Peyer's patch (tissue), 4 donors: ENCODE data around the gene SYT7. TPM values are rescaled to one million over a fixed set of nuclear protein-coding genes. Genes with fewer than 3 reads are reported as not detected.
"Not testable (repeated sequence)": the region's sequence is repeated elsewhere in the genome, so short reads cannot be mapped to it uniquely, and the experiment has no call there.

ENCODE experiments used
- DNase-seq, 3 donors: peaks; one replicate each; pipeline ENCODE4 v3.0.0-alpha.2; 2017 to 2019
- H3K27ac ChIP-seq, 4 donors: fragments of 200-600 bp; sonication (generic); one replicate each; pipeline ENCODE4 v1.5.1; 2016 to 2019
- H3K27me3 ChIP-seq, 2 donors: fragments of 200-600 bp; sonication (generic); one replicate each; pipeline ENCODE4 v1.5.1; 2019
- H3K36me3 ChIP-seq, 3 donors: fragments of 200-600 bp; sonication (generic); one replicate each; pipeline ENCODE4 v1.5.1; 2016 to 2019
- H3K4me1 ChIP-seq, 4 donors: fragments of 200-600 bp; sonication (generic); one replicate each; pipeline ENCODE4 v1.5.1; 2016 to 2019
- H3K4me3 ChIP-seq, 4 donors: fragments of 200-600 bp; sonication (generic); 1 replicate in 3 of 4; 2 replicates in 1 of 4; pipeline ENCODE4 v1.5.1; 2016 to 2019; ENCODE audit warnings: mild to moderate bottlenecking in 1 of 4
- H3K9me3 ChIP-seq, 4 donors: fragments of 200-600 bp; sonication (generic); one replicate each; pipeline ENCODE4 v1.5.1; 2016 to 2019; ENCODE audit warnings: mild to moderate bottlenecking in 1 of 4
- CTCF ChIP-seq, 6 experiments: fragments of 450-650 bp in 4 of 6; fragments of 200-600 bp in 2 of 6; sonication (generic) in 1 of 6; IDR thresholded peaks; one replicate each; pipeline ENCODE4 v1.5.1; 2017 to 2019; ENCODE audit warnings: antibody characterized with exemption in 6 of 6, mild to moderate bottlenecking in 3 of 6, moderate library complexity in 1 of 6
- POLR2A ChIP-seq, 2 donors: fragments of 450-650 bp; IDR thresholded peaks; one replicate each; pipeline ENCODE4 v1.5.1; 2017; ENCODE audit warnings: antibody characterized with exemption in 2 of 2, mild to moderate bottlenecking in 2 of 2, moderate library complexity in 2 of 2
- total RNA-seq, 4 donors: library from RNA; depleted of rRNA; stranded (reverse); fragments of >200 nt; gene quantifications; one replicate each; pipeline ENCODE4 v1.1.0, GENCODE V29; 2016

Gene SYT7
- total RNA-seq, 4 donors from 2014 or later: 5.8 to 18.2 (median 12.2) TPM

DNA sequence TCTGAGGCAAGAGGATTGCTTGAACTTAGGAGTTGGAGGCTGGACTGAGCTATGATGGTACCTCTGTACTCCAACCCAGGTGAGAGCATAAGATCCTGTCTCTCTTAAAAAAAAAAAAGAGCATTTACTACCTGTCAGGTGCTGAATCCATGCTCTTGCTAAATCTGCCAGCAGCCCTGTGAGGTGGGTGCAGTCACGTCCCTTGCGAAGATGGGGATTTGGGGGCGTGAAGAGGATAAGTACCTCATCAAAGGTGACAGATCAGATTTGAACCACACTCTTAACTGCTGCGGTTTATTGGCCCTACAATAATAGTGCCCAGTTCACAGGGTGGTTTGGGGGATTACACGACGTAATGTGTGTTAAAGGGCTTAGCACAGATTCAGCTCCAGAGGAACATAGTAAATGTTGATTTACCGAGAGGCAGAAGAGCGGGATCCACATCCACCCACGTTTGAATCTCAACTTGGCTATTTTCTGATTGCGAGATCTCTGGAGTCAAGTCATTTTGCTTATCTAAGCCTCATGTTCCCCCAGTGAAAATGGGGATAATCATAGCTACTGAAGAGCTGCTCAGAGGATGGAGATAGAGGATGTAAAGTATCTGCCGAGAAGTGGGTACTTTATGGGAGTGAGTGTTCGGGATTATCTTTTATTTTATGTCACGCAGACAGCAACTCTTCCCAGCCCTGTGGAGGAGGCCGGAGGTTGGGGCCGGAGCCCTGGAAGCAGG lies 100.4 kb downstream of the SYT7 start:
- Histone ChIP-seq H3K27me3 (no peaks in the 10 kb centered on the region), H3K27ac (no peak overlapping the region), H3K36me3 (no peaks in the 10 kb centered on the region), H3K9me3 (no peaks in the 10 kb centered on the region), H3K4me3 (no peak overlapping the region), H3K4me1 (peaks cover 0 to 11% (median 3%) of the 10 kb centered on the region in 4 donors)
- no peak for DNase-seq
- TF ChIP-seq CTCF (IDR thresholded peaks at IDR 0.05) (no peak), POLR2A (IDR thresholded peaks at IDR 0.05) (no peak)

GRCh38 chr11:61479360-61480058 lies 101.4 kb downstream of the SYT7 start:
- not testable (repeated sequence) for DNase-seq, H3K27ac ChIP-seq, H3K9me3 ChIP-seq, H3K36me3 ChIP-seq, H3K27me3 ChIP-seq, H3K4me3 ChIP-seq
- H3K4me1 ChIP-seq: peaks cover 0 to 11% (median 3%) of the 10 kb centered on the region in 4 donors

GRCh38 chr11:61477727-61478148 lies 103.1 kb downstream of the SYT7 start:
- H3K4me1 ChIP-seq: peaks cover 0 to 11% (median 3%) of the 10 kb centered on the region in 4 donors
- H3K9me3 ChIP-seq: no peaks in the 10 kb centered on the region
- no peak overlapping the region for H3K27ac ChIP-seq
- H3K4me3 ChIP-seq: no peak overlapping the region
- no peaks in the 10 kb centered on the region for H3K27me3 ChIP-seq
- peak; percentile 33 to 75 (median 70) for DNase-seq
- no peaks in the 10 kb centered on the region for H3K36me3 ChIP-seq
- TF ChIP-seq POLR2A (IDR thresholded peaks at IDR 0.05) (no peak), CTCF (IDR thresholded peaks at IDR 0.05) (peak; percentile 74 to 96 (median 86))

- H3K4me3 ChIP-seq: no peak overlapping the region
- DNase-seq: no peak
- peaks cover 0 to 11% (median 3%) of the 10 kb centered on the region in 4 donors for H3K4me1 ChIP-seq
- TF ChIP-seq POLR2A (IDR thresholded peaks at IDR 0.05): no peak
- no peak for TF ChIP-seq CTCF (IDR thresholded peaks at IDR 0.05)
- H3K27ac ChIP-seq: no peak overlapping the region
- H3K36me3 ChIP-seq: no peaks in the 10 kb centered on the region
- no peaks in the 10 kb centered on the region for H3K27me3 ChIP-seq
- no peaks in the 10 kb centered on the region for H3K9me3 ChIP-seq
These were observed 103.8 kb downstream of the SYT7 start for GRCh38 chr11:61477126-61477525.

GRCh38 chr11:61476371-61476770 lies 104.5 kb downstream of the SYT7 start:
- H3K4me3 ChIP-seq: no peak overlapping the region
- no peak for TF ChIP-seq POLR2A (IDR thresholded peaks at IDR 0.05)
- H3K36me3 ChIP-seq: no peaks in the 10 kb centered on the region
- H3K4me1 ChIP-seq: peaks cover 0 to 11% (median 3%) of the 10 kb centered on the region in 4 donors
- no peaks in the 10 kb centered on the region for H3K9me3 ChIP-seq
- DNase-seq: no peak
- no peak overlapping the region for H3K27ac ChIP-seq
- H3K27me3 ChIP-seq: no peaks in the 10 kb centered on the region

- Histone ChIP-seq H3K9me3 (no peaks in the 10 kb centered on the region), H3K36me3 (peaks cover 0 to 4% (median 0%) of the 10 kb centered on the region in 3 donors), H3K27me3 (no peaks in the 10 kb centered on the region), H3K4me3 (no peak overlapping the region), H3K27ac (no peak overlapping the region), H3K4me1 (peaks cover 0 to 11% (median 3%) of the 10 kb centered on the region in 4 donors)
- no peak for DNase-seq
- no peak for TF ChIP-seq CTCF (IDR thresholded peaks at IDR 0.05)
- no peak for TF ChIP-seq POLR2A (IDR thresholded peaks at IDR 0.05)
These were observed 105.4 kb downstream of the SYT7 start for GRCh38 chr11:61475433-61475832.
